Measurements from ENCODE around the gene TNIP2.

The TNIP2 gene

DNA sequence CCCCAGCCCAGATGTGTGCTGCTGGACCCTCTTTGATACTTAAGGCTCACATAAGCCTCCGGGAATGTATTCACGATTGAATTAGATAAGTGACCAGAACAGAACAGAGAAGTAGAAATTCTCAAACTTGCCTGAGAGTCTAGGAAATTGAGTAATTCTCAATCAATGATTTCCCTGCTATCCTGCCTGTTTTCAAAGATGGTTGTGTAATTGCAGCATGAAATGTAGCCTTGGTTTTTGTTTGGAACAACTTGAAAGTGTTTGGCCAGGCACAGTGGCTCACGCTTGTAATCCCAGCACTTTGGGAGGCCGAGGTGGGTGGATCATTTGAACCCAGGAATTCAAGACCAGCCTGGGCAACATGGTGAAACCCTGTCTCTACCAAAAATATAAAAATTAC lies 41.2 kb downstream of the TNIP2 start:
- DNase-seq, result no peak

DNA sequence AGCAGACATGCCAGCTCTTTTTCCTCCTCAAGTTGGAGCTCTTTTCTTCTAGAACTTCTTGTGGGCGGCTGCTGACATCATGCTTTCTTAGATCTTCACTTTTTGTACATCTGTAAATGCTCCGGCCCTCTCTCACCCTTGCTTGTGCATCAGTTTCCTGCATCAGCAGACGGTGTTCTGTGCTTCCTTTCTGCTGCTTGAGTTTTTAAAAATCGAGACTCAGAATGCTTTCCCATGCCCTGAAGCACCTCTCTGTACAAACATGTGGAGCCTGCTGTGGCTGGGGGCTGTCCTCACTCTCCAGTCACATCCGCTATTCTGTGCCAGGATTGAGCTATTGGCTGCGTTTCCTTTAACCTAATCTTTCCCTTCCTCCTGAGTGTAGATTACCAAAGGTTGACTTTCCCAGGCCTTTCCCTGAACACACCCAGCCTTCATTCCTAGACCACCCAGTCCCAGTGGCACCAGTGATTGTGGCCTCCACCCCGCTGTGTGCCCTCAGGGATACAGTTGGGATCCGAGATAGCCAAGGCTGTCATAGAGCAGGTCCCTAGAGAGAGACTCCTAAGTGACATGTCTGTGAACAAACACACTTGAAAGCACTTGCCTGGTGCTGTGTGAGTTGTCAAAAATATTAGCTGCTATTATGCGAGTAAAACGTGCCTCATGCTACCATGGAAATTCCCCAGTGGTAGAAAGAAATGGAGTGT lies 41.9 kb downstream of the TNIP2 start:
- DNase-seq, result peak; percentile 50

DNA sequence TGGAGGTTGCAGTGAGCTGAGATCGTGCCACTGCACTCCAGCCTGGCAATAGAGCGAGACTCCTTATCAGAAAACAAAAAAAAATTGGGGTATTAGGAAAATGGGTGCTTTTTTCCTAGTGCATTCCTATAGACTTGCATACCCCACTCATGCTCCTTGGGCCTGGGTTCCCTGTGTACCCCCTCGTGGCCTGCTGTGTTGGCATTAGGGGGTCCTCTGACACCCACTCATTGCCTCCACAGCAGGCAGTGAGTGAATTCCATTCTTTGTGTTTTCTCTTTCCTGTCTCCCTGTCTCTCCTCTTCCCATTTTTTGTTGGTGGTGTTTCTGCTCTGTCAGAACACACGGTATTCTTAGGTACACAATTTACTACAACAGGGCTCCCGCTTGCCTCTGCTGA lies 42.8 kb downstream of the TNIP2 start:
- no peak for DNase-seq

DNA sequence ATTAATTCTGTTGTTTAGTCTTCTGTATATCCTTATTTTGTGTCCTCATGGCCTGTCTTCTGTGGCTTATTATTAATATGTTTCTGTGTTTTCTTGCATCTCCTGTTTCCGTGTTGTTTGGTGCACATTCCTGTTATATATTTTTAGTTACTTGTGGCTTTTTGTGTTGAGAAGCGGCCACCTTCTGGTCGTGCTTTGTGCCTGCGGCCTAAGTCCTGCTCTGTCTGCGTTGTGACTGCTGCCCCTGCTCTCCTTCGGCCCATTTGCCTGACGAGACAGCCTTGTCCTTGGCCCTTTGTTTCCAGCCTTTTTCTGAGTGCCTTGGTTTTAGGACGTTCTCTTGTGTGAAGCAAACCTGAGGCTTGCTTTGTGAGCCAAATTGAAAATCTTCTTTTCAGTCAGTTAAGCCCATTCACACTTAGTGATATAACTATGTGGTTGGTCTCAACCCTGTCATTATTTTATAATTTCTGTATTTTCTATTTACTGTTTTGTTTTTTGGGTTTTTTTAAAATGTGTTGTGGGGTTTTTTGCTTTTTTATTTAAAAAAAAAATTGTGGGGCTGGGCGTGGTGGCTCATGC lies 43.8 kb downstream of the TNIP2 start:
- DNase-seq, result no peak

DNA sequence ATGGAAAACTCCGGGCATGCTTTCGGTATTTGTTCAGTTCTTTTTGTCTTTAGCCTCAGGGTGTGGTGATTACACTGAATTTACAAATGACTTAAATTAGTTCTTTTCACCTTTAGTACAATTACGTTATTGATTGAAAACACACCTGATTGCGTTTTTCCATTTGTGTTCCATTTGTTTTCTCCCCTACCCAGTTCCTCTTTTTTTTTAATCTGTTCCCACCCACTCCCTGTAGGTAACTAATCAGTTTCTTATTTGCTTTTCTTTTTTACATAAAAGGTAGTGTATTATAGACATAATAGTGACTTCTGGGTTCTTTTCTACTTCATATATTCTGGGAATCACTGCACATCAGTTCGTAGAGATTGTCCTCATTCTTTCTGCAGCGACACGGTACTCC lies 53.4 kb downstream of the TNIP2 start:
- DNase-seq, result no peak

DNA sequence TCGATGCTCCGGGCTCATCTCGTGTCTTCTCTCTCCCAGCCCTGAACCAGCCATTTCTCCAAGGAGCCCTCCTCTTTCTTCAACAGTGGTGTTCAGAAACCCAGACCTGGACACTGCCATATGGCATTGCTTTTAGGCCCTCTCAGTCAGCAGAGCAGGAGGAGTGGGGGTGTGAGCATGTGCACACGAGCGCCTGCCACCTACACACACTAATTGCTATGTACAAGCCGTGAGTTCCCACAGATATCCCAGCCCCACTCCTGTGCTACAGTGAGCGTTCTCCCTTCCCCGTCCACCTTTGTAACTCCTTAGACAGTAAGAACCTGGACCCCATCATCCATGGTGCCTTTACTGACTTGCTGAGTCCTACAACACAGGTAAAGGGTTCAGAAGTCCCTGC lies 53.8 kb downstream of the TNIP2 start:
- no peak for DNase-seq

DNA sequence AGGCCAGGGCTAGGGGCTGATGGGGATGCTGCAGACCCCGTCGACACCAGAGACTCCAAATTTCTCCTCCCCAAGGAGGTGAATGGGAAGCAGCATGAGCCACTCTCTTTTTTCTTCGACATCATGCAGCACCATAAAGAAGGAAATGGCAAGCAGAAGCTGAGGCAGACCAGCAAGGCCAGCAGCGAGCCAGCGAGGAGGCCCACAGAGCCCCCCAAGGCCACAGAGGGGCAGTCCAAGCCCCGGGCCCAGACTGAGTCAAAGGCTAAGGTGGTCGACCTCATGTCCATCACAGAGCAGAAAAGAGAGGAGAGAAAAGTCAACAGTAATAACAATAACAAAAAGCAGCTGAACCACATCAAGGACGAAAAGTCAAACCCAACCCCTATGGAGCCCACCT lies 56.1 kb downstream of the TNIP2 start:
- DNase-seq, result no peak

DNA sequence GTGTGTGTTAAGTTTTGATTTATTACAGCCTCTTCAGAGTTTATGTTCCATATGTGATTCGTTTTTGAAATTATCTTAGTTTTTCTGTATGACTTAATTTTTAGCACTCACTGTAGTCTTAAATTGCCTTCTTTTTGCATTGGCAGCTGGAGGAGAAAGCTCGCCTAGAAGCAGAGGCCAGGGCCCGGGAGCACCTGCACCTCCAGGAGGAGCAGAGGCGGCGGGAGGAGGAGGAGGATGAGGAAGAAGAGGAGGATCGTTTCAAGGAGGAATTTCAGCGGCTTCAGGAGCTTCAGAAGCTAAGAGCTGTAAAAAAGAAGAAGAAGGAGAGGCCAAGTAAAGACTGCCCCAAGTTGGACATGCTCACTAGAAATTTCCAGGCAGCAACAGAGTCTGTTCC lies 56.6 kb downstream of the TNIP2 start:
- DNase-seq, result no peak

DNA sequence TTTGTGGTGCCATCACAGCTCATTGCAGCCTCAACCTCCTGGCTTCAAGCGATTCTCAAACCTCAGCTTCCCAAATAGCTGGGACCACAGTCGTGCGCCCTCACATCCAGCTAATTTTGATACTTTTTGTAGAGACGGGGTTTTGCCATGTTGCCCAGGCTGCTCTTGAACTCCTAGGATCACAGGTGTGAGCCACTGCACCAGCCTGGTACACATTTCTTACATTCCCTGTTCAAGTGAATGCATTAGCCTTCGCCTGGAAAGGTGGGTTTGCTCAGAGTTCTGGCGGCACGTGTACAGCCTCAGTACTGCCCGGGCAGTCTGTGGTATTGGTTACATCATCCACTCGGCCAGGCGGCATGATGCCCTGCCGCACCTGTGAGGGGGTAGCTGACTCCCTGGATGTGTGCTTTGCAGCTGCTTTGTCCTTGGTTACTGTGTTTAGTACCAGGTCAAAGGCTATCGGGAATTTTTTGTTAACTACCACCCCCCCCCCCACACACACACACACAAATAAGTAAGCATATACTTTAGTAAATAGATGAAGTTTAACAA lies 57.1 kb downstream of the TNIP2 start:
- DNase-seq, result no peak

DNA sequence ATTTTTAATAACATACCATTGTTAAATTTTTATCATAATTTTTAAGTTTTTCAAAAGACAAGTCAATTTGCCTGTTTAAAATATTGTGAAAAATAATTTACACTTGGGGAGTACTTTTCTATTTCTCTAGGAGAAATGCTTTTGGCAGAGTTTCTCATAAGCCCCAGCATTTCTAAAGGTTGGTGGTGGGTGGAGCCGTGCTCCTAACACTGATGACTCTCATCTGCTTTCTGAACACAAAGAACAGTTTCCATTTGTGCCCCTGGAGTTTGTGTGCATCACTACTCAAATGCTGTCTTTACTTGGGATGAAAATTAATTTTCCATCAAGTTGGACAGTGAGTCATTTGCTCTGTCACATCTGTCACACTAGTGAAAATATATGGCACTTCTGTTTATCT lies 57.6 kb downstream of the TNIP2 start:
- DNase-seq, result no peak

DNA sequence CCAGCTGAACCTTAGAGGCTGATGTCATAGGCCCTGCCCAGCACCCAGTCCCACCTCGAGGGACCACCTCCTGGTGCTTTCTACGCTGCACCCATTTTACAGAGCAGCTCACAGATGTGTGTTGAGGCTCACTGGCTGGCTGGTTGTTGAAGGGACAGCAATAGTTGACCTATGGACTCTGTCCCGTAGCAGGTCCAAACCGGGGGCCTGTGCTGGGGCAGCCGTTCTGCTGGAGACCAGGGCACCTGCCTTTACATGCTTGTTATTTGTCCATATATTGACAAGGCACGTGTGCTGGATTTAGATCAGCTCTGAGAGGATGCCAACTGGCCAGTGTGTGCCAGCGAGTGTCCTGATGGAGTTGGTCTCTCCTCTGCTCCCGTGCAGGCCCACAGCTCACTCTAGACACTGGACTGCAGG lies 58.1 kb downstream of the TNIP2 start:
- no peak for DNase-seq

DNA sequence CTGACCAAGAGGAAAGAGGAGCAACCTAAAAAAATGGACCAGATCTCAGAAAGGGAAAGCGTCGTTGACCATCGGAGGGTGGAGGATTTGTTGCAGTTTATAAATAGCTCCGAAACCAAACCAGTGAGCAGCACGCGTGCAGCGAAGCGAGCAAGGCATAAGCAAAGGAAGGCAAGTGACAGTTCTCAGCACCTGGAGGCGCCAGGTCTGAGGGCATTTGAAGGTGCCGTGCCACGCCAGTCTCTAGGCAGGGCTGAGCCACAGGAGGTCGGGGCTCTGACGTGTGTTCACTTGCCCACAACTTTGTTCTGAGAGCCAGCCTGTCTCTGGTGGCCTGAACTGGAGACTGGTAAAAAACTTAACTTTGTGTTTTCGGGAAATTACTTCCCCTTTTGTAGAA lies 59.7 kb downstream of the TNIP2 start:
- DNase-seq, result no peak

DNA sequence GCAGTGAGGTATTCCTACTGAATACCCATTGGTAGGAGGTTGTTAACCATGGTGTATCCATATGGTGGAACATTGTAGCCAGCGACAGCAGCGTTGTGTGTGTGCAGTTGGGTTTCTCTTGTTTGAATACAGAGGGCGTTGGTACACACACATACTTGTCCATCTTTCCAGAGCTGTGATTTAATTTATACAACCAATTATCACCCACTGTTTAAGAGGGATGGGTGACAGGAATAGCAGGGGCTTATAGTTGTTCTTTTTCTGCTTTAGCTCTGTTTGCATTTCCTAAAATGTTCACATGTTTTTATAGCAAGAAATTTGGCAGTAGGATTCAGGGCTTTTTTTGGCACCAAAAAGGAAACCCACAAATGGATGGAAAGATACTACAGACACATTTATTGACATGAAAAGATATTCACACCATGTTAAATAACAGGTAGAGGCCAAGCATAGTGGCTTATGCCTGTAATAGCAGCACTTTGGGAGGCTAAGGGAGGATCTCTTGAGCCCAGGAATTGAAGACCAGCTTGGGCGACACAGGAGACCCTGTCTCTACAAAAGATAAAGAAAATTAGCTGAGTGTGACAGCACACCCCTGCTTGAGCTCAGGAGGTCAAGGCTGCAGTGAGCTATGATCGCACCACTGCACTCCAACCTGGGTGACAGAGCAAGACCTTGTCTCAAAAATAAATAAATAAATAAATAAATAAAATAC lies 60.6 kb downstream of the TNIP2 start:
- no peak for DNase-seq

DNA sequence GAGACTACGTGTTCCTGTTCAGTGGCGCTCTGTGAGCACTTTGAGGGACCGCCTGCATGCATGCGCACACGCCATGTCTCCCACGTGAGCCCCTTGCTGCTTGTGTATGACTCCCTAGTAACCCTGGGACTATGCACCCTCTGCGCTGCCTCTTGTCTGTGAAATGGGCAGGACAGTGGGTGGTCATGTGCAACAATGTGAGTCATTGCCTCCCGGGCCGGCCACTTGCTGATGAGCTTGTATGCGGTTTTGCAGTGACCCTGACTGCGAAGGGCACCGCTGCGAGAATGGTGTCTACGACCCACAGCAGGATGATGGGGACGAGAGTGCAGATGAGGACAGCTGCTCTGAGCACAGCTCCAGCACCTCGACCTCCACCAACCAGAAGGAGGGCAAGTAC lies 61.4 kb downstream of the TNIP2 start:
- no peak for DNase-seq

DNA sequence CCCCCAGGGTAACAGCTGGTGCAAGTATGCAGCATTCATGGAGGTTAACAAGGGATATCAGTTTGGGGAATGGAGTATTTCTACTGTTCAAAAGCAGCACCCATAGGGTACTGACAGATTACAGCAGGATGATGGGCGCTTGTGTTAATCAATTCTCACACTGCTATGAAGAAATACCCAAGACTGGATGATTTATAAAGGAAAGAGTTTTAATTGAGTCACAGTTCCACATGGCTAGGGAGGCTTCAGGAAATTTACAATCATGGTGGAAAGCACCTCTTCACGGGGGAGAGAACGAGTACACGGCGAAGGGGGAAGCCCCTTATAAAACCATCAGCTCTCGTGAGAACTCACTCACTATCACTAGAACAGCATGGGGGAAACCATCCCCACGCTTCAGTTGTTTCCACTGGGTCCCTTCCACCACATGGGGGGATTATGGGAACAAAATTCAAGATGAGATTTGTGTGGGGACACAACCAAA lies 64.1 kb downstream of the TNIP2 start:
- peak; percentile 54 for DNase-seq
